GM15510 (cell line): ENCODE results near the gene PRR15L.

ENCODE experiments used
- POLR2A ChIP-seq: IDR thresholded peaks from 3 replicates; pipeline ENCODE4 v1.6.1; 2011; ENCODE audit warnings: borderline replicate concordance; ENCODE audit not compliant: insufficient read length; ENCODE audit errors: extremely low read depth

The PRR15L gene

GRCh38 chr17:47955497-47956461 is 1.9 kb downstream of the PRR15L start:
- TF ChIP-seq POLR2A: no peak

- no peak for TF ChIP-seq POLR2A
Observed at GRCh38 chr17:47953909-47954308, 3.8 kb downstream of the PRR15L start.

- no peak for TF ChIP-seq POLR2A
Observed at GRCh38 chr17:47952171-47953021, 5.3 kb downstream of the PRR15L start.

- no peak for TF ChIP-seq POLR2A
Observed at GRCh38 chr17:47950448-47950847, 7.2 kb downstream of the PRR15L start.

GRCh38 chr17:47949946-47950345 is 7.7 kb downstream of the PRR15L start:
- TF ChIP-seq POLR2A: no peak

- TF ChIP-seq POLR2A: peak; percentile 11
Observed at GRCh38 chr17:47949197-47949759, 8.4 kb downstream of the PRR15L start.

- TF ChIP-seq POLR2A: no peak
Observed at GRCh38 chr17:47948706-47949196, 8.9 kb downstream of the PRR15L start.

- no peak for TF ChIP-seq POLR2A
Observed at GRCh38 chr17:47946929-47947397, 10.7 kb downstream of the PRR15L start.

GRCh38 chr17:47946516-47946915 is 11.2 kb downstream of the PRR15L start:
- no peak for TF ChIP-seq POLR2A

- no peak for TF ChIP-seq POLR2A
Observed at GRCh38 chr17:47945529-47946508, 11.9 kb downstream of the PRR15L start.

GRCh38 chr17:47945080-47945479 is 12.6 kb downstream of the PRR15L start:
- TF ChIP-seq POLR2A: no peak

GRCh38 chr17:47942568-47942967 is 15.1 kb downstream of the PRR15L start:
- no peak for TF ChIP-seq POLR2A

- no peak for TF ChIP-seq POLR2A
Observed at GRCh38 chr17:47942096-47942510, 15.6 kb downstream of the PRR15L start.
